Adipocyte (in vitro differentiated cells): ENCODE data around the gene RANBP6.
"Not testable (repeated sequence)": the region's sequence is repeated elsewhere in the genome, so short reads cannot be mapped to it uniquely, and the experiment has no call there.

Experiments used
- DNase-seq: peaks from one replicate; pipeline ENCODE4 v3.0.0-alpha.2; 2015; ENCODE audit warnings: low read depth
- H3K27me3 ChIP-seq: replicated peaks from 2 replicates; pipeline ENCODE4 v1.7.0; 2013; ENCODE audit warnings: mild to moderate bottlenecking, low read length, moderate library complexity; ENCODE audit not compliant: control insufficient read depth, insufficient read depth
- H3K36me3 ChIP-seq: 2 replicates; pipeline ENCODE4 v1.7.0; 2013; ENCODE audit warnings: low read length, mild to moderate bottlenecking, moderate library complexity; ENCODE audit not compliant: control insufficient read depth, insufficient read depth, severe bottlenecking
- H3K4me1 ChIP-seq: 2 replicates; pipeline ENCODE4 v1.7.0; 2013; ENCODE audit warnings: mild to moderate bottlenecking, low read length, moderate library complexity; ENCODE audit not compliant: control insufficient read depth, insufficient read depth
- H3K4me3 ChIP-seq: 2 replicates; pipeline ENCODE4 v1.7.0; 2013; ENCODE audit warnings: mild to moderate bottlenecking, low read length, moderate library complexity
- H3K9ac ChIP-seq: 2 replicates; pipeline ENCODE4 v1.7.0; 2013; ENCODE audit warnings: mild to moderate bottlenecking, low read length, moderate library complexity
- H3K9me3 ChIP-seq: 2 replicates; pipeline ENCODE4 v1.7.0; 2013; ENCODE audit warnings: mild to moderate bottlenecking, low read length, moderate library complexity; ENCODE audit not compliant: control insufficient read depth

RANBP6 gene

DNA sequence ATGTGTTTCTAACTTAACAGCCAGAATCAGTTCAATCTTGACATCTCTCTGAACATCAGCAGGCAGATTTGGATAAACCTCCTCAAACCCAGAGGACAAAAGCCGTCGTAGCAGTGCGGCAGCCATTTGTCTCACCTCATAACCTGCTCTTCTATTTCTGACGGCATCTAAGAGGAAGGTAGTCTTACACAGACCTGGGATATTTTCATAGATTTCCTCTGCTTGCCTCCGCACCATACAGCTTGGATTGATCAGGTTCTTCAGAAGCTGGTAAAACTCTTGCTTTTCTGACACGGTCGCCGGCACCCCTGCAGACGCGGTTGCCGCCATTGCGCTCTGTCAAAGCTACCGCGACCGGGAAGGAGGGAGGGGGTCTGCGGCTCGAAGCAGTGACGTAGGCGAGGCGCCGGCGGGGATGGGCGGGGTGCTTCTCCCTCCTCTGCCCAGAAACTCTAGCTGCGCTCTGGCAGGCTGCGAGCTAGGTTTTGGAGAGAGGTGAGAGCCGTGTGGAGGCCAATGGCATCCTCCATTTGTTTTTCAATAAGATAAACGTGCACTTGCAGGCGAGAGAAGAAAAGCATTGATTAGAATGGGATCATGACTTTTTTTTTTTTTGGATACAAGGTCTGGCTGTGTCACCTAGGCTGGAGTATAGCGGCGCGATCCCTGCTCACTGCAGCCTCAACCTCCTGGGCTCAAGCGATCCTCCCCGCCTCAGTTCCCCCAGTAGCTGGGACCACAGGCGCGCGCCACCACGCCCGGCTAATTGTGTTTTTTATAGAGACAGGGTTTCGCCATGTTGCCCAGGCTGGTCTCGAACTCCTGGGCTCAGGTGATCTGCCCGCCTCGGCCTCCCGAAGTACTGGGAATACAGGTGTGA lies at the start of gene RANBP6:
TSS of gene RANBP6 (minus strand) at position 347 of the 880 bp plus-strand sequence. CDS start at position 330, 17 bp downstream.
- Histone ChIP-seq H3K36me3 (peaks cover 12% of the 10 kb centered on the region), H3K9ac (peak within 1 kb of the TSS; percentile 92), H3K4me1 (peaks cover 9% of the 10 kb centered on the region), H3K9me3 (no peaks in the 10 kb centered on the region), H3K27me3 (no peaks in the 10 kb centered on the region), H3K4me3 (peak within 1 kb of the TSS; percentile 99)
- peak; percentile 95 for DNase-seq

DNA sequence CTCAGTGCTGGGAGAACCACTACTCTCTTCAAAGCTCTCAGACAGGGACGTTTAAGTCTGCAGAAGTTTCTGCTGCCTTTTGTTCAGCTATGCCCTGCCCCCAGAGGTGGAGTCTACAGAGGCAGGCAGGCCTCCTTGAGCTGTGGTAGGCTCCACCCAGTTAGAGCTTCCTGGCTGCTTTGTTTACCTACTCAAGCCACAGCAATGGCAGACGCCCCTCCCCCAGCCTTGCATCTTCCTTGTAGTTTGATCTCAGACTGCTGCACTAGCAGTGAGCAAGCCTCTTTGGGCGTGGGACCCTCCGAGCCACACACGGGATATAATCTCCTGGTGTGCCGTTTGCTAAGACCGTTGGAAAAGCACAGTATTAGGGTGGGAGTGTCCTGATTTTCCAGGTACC lies 47.7 kb upstream of the RANBP6 start:
- not testable (repeated sequence) for H3K4me1 ChIP-seq, H3K36me3 ChIP-seq, H3K27me3 ChIP-seq, DNase-seq, H3K9me3 ChIP-seq, H3K4me3 ChIP-seq, H3K9ac ChIP-seq

DNA sequence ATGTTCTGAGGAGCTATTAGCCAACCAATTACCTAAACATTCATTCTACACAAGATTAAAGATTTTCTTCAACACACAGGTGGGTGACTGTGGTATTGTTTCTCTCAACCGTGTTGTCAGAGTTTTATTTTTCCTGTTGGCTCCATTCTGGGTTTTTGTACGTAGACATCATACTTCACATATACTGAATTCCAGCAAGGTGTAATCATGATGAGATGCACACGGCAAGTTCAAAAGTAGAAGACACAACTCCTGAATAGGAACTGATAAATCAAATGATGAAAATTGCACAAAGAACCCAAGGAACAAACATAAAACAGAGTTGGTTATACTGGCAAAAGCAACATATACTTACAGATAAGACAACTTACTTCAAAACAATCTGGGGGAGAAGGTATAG lies 40.2 kb upstream of the RANBP6 start:
- H3K27me3 ChIP-seq: no peaks in the 10 kb centered on the region
- H3K9ac ChIP-seq: no peak overlapping the region
- H3K4me3 ChIP-seq: no peak overlapping the region
- no peaks in the 10 kb centered on the region for H3K36me3 ChIP-seq
- H3K4me1 ChIP-seq: peaks cover 2% of the 10 kb centered on the region
- H3K9me3 ChIP-seq: no peaks in the 10 kb centered on the region
- no peak for DNase-seq

DNA sequence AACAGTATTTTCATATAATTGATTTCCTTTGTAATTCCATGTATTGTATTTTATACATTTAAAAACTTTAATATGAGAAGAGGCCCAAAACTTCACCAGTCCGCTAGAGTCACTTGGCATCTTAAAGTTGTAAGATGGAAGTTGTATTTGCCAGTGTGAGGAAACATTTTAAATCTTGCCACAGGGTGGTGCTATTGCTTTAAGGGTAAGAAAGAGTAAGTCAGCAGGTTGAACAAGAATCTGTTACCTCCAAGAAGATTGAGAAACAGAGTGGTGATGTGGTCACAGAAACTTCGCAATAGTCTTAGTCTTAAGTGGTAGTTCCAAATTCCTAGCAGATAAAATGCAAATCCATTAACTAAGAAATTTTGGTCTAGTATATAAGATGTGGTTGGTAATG lies 39.8 kb upstream of the RANBP6 start:
- H3K36me3 ChIP-seq: no peaks in the 10 kb centered on the region
- H3K9me3 ChIP-seq: no peaks in the 10 kb centered on the region
- no peak overlapping the region for H3K4me3 ChIP-seq
- no peaks in the 10 kb centered on the region for H3K27me3 ChIP-seq
- no peak overlapping the region for H3K9ac ChIP-seq
- peaks cover 2% of the 10 kb centered on the region for H3K4me1 ChIP-seq
- peak; percentile 89 for DNase-seq

- no peak overlapping the region for H3K9ac ChIP-seq
- H3K4me3 ChIP-seq: no peak overlapping the region
- peak; percentile 89 for DNase-seq
- H3K36me3 ChIP-seq: no peaks in the 10 kb centered on the region
- peaks cover 2% of the 10 kb centered on the region for H3K4me1 ChIP-seq
- H3K9me3 ChIP-seq: no peaks in the 10 kb centered on the region
- peaks cover 5% of the 10 kb centered on the region for H3K27me3 ChIP-seq
Measured at GRCh38 chr9:6054280-6055099, 39.1 kb upstream of the RANBP6 start.

GRCh38 chr9:6052293-6052919 lies 37.0 kb upstream of the RANBP6 start:
- Histone ChIP-seq H3K27me3 (peaks cover 15% of the 10 kb centered on the region), H3K4me1 (peaks cover 2% of the 10 kb centered on the region), H3K9me3 (no peaks in the 10 kb centered on the region), H3K4me3 (no peak overlapping the region), H3K36me3 (no peaks in the 10 kb centered on the region), H3K9ac (no peak overlapping the region)
- DNase-seq: no peak

DNA sequence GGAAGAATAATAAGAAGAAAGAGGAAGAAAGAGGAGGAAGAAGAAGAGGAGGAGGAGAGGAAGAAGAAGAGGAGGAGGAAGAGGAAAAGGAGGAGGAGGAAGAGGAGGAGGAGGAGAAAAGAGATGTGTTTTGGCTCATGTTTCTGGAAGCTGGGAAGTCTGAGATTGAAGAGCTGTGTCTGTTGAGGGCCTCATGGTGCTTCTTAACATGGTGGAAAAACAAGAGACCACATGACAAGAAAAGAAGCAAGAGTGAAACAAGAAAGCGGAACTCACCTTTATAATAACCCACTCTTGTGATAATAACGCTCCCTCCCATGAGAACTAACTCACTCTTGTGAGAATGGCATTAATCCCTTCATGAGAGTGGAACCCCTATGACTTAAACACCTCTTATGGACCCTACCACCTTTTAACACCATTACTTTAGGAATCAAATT lies 36.1 kb upstream of the RANBP6 start:
- Histone ChIP-seq H3K4me3 (no peak overlapping the region), H3K9me3 (no peaks in the 10 kb centered on the region), H3K4me1 (peaks cover 2% of the 10 kb centered on the region), H3K27me3 (peaks cover 15% of the 10 kb centered on the region), H3K9ac (no peak overlapping the region), H3K36me3 (no peaks in the 10 kb centered on the region)
- no peak for DNase-seq

- Histone ChIP-seq H3K36me3 (no peaks in the 10 kb centered on the region), H3K4me1 (no peaks in the 10 kb centered on the region), H3K9me3 (no peaks in the 10 kb centered on the region), H3K9ac (no peak overlapping the region), H3K4me3 (no peak overlapping the region), H3K27me3 (peaks cover 24% of the 10 kb centered on the region)
- DNase-seq: no peak
Measured at GRCh38 chr9:6049798-6050197, 34.4 kb upstream of the RANBP6 start.

- Histone ChIP-seq H3K4me1 (no peaks in the 10 kb centered on the region), H3K9me3 (peaks cover 5% of the 10 kb centered on the region), H3K4me3 (no peak overlapping the region), H3K9ac (no peak overlapping the region), H3K27me3 (peaks cover 24% of the 10 kb centered on the region), H3K36me3 (no peaks in the 10 kb centered on the region)
- no peak for DNase-seq
Measured at GRCh38 chr9:6048039-6048438, 32.6 kb upstream of the RANBP6 start.

DNA sequence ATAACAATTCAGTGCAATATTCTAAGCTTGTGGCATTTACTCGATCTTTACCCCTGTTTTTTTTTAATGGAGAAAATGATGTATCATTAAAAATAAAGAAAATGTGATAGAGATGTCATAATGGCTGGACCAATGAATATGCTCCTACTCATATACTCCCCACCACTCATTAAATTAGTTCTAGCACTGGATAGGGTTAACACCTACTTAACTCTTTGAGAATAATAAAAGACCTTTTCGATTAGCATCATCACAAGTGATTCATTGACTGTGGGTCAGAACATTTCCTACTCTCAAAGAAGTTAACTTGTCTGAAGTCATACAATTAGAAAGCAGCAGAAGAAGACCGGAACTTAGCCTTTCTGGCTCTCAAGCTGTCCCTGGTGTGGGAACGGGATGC lies 31.6 kb upstream of the RANBP6 start:
- Histone ChIP-seq H3K9ac (no peak overlapping the region), H3K4me3 (no peak overlapping the region), H3K27me3 (peaks cover 24% of the 10 kb centered on the region), H3K36me3 (no peaks in the 10 kb centered on the region), H3K9me3 (peaks cover 7% of the 10 kb centered on the region), H3K4me1 (no peaks in the 10 kb centered on the region)
- no peak for DNase-seq

DNA sequence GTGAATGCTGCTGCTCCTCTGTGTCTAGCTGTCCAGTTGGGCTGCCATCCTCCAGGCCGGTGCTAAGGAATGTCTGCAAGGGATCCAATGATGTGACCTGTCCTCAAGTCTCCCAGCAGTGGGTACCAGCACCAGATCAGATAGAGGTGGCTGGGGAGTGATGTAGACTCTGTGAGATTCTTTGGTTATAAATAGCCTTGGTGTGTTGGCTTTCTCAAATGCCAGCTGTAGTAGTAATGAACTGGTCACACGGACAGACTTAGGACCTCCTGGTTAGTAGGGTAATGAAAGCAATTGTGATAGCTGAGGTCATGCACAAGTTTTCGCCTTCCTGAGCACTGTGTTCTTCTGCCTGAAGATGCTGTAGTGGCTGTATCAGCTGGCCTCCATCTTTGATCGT lies 29.9 kb upstream of the RANBP6 start:
- Histone ChIP-seq H3K4me1 (no peaks in the 10 kb centered on the region), H3K9me3 (peaks cover 7% of the 10 kb centered on the region), H3K27me3 (peaks cover 24% of the 10 kb centered on the region), H3K36me3 (no peaks in the 10 kb centered on the region), H3K4me3 (no peak overlapping the region), H3K9ac (no peak overlapping the region)
- DNase-seq: no peak
